Effector memory CD8-positive, alpha-beta T cell (primary cell): Measurements from ENCODE around the gene METRN.

Experiments
- ATAC-seq: fragments of 150-1000 bp; cut with Tn5 transposase; replicated peaks from 2 replicates; pipeline ENCODE4 v1.10.0; 2021; ENCODE audit warnings: mild to moderate bottlenecking, moderate library complexity
- DNase-seq, 3 experiments: peaks; one replicate each; pipeline ENCODE4 v3.0.0; 2021
- H3K27ac Mint-ChIP-seq, 2 donors: one replicate each; pipeline ENCODE4 v1.8.0; 2022; ENCODE audit warnings: mild to moderate bottlenecking in 2 of 2, mixed read lengths in 2 of 2, moderate library complexity in 2 of 2
- H3K27me3 Mint-ChIP-seq, 2 donors: one replicate each; pipeline ENCODE4 v1.8.0; 2022; ENCODE audit warnings: mixed read lengths in 2 of 2
- H3K36me3 Mint-ChIP-seq: one replicate; pipeline ENCODE4 v1.8.0; 2022; ENCODE audit warnings: mild to moderate bottlenecking, moderate library complexity, mixed read lengths; ENCODE audit not compliant: insufficient read depth
- H3K4me1 Mint-ChIP-seq, 2 donors: one replicate each; pipeline ENCODE4 v1.8.0; 2022; ENCODE audit warnings: low read depth in 2 of 2, mixed read lengths in 2 of 2
- H3K4me3 Mint-ChIP-seq, 2 donors: one replicate each; pipeline ENCODE4 v1.8.0; 2022; ENCODE audit warnings: mild to moderate bottlenecking in 2 of 2, mixed read lengths in 2 of 2, moderate library complexity in 2 of 2
- H3K9me3 Mint-ChIP-seq, 2 donors: one replicate each; pipeline ENCODE4 v1.8.0; 2022; ENCODE audit warnings: mixed read lengths in 2 of 2

Gene METRN

DNA sequence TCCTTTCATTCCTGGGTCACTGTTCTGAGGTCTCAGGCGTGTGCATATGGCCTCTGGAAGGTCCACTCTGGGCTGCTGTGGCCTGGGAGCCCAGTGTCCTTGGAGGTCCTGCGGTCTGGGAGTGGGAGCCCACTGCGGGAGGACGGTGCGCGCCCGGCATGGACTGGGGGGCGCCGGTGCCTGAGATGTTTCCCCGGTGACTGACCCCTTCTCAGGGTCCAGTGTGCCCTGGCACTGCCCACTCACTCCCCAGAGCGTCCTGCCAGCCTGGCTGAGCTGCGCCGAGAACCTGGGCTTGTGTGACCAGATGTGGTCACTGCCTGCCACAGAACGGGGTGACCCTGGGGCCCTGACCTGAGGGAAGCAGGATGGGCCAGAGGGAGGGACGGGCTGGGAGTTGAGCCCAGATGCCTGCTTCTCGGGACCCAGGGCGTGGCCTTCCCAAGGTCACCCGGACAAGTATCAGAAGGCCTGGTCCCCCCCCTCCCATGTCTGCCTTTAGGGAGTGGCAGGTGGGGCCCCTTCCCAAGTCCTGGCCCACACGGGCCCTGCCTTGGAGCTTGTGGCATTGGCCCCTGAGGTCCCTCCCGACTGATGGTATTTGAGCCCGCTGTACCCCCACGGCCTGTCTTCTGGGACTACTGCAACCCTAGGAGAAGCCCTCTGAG is 40.6 kb upstream of the METRN start:
- Mint-ChIP-seq H3K9me3 (no peaks in the 10 kb centered on the region), H3K4me1 (peaks cover 5 to 17% of the 10 kb centered on the region in 2 donors), H3K36me3 (peaks cover 9% of the 10 kb centered on the region), H3K27me3 (peaks cover 0 to 6% of the 10 kb centered on the region in 2 donors), H3K4me3 (peak overlapping the region in 1 of 2 donors; percentile 48), H3K27ac (peak overlapping the region in 1 of 2 donors; percentile 46)
- DNase-seq = no peak
- ATAC-seq = no peak

DNA sequence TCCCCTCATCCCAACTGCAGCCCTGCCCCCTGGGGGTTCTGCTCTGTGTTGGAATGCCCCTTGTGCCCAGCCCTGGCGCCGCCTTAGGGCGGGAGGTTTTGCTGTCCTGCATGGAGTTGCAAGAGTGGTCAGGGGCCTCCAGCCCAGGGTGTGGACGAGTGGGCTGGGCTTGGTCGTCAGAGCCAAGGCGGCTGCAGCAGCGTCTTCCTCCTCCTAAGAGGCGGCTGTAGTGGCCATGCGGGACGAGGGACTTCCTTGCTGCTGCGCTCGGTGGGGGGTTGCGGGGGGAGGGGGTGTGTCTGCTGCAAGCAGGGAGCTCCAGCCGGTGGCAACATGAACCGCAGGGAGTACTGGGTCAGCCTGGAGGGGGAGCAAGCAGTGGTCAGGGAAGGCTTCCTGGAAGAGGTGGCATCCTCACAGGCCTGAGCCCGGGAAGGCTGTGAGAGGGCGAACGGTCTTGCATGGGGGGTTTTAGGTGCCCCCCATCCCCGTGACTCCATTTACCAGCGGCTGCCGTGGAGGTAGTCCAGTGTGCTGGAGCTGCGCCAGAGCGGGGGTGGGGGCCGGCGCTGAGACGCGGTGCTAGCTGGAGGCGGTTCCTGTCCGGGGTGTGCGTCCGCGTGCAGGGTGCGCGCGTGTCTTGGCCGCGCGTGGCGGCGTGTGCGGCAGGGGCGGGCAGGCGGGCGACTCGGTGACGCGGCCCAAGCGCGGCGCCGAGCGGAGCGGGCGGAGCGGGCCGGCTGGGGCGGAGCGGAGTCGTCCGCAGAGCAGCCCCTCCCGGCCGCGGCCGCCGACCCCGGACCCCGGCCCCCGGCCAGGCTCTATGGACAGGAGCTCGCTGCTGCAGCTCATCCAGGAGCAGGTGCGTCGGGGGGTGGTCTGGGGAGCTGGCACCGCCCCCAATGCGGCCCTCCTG is 39.7 kb upstream of the METRN start, which contains the start of gene RHBDL1:
Gene RHBDL1 (plus strand): TSS at position 704 of the 916 bp plus-strand sequence. CDS start 120 bp downstream, at position 824.
- H3K27me3 Mint-ChIP-seq = peaks cover 0 to 6% of the 10 kb centered on the region in 2 donors
- no peaks in the 10 kb centered on the region for H3K9me3 Mint-ChIP-seq
- ATAC-seq (no peak), DNase-seq (no peak)
- H3K27ac Mint-ChIP-seq = peak within 1 kb of the TSS in 1 of 2 donors; percentile 46
- peaks cover 1% of the 10 kb centered on the region for H3K36me3 Mint-ChIP-seq
- peaks cover 8 to 17% of the 10 kb centered on the region in 2 donors for H3K4me1 Mint-ChIP-seq
- H3K4me3 Mint-ChIP-seq = peak within 1 kb of the TSS; percentile 35 to 48

DNA sequence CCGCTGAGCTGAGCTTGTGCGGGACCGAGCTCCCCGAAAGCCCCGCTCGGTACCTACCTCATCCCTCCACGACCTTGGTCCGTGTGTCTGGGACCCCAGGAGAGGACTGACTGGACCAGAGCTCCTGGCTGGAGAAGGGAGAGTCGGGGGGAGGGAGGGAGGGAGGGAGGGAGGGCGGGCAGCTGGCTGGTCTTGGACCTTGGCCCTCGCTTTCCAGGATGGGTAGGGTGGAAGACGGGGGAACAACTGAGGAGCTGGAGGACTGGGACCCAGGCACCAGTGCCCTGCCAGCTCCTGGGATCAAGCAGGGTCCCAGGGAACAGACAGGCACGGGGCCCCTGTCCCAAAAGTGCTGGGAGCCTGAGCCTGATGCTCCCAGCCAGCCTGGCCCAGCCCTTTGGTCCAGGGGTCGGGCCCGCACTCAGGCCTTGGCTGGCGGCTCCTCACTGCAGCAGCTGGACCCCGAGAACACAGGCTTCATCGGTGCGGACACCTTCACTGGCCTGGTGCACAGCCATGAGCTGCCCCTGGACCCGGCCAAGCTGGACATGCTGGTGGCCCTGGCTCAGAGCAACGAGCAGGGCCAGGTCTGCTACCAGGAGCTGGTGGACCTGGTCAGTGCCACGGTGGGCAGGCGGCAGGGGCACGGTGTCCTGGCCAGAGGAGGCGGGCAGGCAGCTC is 38.9 kb upstream of the METRN start:
- H3K9me3 Mint-ChIP-seq = no peaks in the 10 kb centered on the region
- peaks cover 8 to 18% of the 10 kb centered on the region in 2 donors for H3K4me1 Mint-ChIP-seq
- H3K27me3 Mint-ChIP-seq = peaks cover 0 to 6% of the 10 kb centered on the region in 2 donors
- no peak overlapping the region for H3K4me3 Mint-ChIP-seq
- no peak for ATAC-seq
- peaks cover 2% of the 10 kb centered on the region for H3K36me3 Mint-ChIP-seq
- no peak overlapping the region for H3K27ac Mint-ChIP-seq
- no peak for DNase-seq

DNA sequence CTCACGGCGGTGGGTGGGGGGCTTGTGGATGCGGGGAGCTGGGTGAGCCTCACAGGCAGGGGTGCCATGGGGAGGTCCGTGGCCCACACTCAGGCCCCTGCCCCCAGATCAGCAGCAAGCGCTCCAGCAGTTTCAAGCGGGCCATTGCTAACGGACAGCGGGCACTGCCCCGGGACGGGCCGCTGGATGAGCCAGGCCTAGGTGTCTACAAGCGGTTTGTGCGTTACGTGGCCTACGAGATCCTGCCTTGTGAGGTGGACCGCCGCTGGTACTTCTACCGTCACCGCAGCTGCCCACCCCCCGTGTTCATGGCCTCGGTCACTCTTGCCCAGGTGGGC is 38.4 kb upstream of the METRN start:
- Mint-ChIP-seq H3K27ac (no peak overlapping the region), H3K27me3 (peaks cover 0 to 6% of the 10 kb centered on the region in 2 donors), H3K9me3 (no peaks in the 10 kb centered on the region), H3K4me1 (peaks cover 8 to 22% of the 10 kb centered on the region in 2 donors), H3K36me3 (peaks cover 7% of the 10 kb centered on the region), H3K4me3 (no peak overlapping the region)
- no peak for ATAC-seq
- no peak for DNase-seq

DNA sequence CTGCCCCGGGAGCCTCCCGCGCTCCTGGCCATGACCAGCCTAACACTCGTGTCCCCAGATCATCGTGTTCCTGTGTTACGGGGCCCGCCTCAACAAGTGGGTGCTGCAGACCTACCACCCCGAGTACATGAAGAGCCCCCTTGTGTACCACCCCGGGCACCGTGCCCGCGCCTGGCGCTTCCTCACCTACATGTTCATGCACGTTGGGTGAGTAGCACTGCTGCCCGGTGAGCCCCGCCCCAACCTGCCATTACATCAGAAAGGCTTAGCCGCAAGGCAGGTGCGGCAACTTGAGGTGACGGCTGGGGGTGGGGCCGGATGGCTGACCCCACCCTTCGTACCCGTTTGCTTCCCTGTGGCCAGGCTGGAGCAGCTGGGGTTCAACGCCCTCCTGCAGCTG is 38.0 kb upstream of the METRN start:
- no peak overlapping the region for H3K27ac Mint-ChIP-seq
- no peaks in the 10 kb centered on the region for H3K9me3 Mint-ChIP-seq
- H3K36me3 Mint-ChIP-seq = peaks cover 11% of the 10 kb centered on the region
- ATAC-seq (no peak), DNase-seq (no peak)
- H3K4me3 Mint-ChIP-seq = no peak overlapping the region
- peaks cover 11 to 26% of the 10 kb centered on the region in 2 donors for H3K4me1 Mint-ChIP-seq
- H3K27me3 Mint-ChIP-seq = peaks cover 0 to 6% of the 10 kb centered on the region in 2 donors

DNA sequence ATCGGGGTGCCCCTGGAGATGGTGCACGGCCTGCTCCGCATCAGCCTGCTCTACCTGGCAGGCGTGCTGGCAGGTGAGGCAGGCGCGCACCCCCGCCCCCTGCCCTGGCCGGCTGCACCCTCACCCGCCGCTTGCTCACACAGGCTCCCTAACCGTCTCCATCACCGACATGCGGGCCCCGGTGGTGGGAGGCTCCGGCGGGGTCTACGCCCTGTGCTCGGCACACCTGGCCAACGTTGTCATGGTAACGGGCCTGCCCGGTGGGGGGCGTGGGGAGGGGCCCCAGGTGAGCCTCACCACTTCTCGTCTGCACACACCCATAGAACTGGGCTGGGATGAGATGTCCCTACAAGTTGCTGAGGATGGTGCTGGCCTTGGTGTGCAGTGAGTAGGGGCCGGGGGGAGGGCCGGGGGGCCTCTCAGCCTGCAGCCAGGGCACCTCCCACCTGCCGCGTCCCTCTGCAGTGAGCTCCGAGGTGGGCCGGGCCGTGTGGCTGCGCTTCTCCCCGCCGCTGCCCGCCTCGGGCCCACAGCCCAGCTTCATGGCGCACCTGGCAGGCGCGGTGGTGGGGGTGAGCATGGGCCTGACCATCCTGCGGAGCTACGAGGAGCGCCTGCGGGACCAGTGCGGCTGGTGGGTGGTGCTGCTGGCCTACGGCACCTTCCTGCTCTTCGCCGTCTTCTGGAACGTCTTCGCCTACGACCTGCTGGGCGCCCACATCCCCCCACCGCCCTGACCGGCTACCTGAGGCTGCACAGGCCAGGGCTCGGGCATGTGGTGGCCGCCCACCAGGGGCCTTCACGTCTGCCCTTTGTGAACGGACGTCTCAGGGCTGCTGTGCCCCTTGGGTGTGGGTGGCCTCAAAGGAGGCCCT is 37.4 kb upstream of the METRN start:
- Mint-ChIP-seq H3K27me3 (peaks cover 0 to 6% of the 10 kb centered on the region in 2 donors), H3K36me3 (peaks cover 17% of the 10 kb centered on the region), H3K4me3 (peak overlapping the region in 1 of 2 donors; percentile 45), H3K4me1 (peaks cover 11 to 31% of the 10 kb centered on the region in 2 donors), H3K9me3 (no peaks in the 10 kb centered on the region), H3K27ac (no peak overlapping the region)
- DNase-seq = no peak
- no peak for ATAC-seq

DNA sequence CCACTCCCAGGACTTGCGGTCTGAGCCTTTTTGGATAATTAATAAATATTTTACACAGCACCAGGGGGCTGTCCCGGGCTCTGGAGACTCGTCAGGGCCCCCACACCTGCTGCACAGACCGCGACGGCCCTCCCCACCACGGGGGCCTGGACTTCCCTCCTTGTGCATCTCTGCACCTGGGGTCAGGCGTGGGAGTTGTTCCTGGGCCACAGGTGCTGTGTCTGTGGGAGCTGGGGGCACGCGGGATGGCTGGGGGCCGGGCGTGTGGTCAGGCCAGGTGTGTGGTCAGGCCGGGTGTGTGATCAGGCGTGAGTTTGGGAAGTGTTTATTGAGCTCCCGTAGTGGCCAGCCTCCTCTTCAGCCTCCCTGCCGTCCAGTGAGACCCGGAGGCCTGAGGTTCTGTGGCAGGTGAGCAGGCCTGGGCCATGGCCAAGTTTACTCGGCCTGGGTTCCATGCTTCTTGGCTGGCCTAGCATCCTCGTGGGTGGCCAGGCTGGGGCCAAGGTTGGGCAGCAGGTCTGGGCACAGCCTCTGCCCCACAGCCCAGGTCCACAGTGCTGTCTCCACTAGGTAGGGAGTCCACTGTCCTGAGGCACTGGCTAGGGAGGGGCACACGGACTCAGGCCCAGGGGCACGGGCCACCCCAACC is 36.6 kb upstream of the METRN start:
- H3K27me3 Mint-ChIP-seq = peaks cover 0 to 6% of the 10 kb centered on the region in 2 donors
- H3K27ac Mint-ChIP-seq = peak overlapping the region in 1 of 2 donors; percentile 62

DNA sequence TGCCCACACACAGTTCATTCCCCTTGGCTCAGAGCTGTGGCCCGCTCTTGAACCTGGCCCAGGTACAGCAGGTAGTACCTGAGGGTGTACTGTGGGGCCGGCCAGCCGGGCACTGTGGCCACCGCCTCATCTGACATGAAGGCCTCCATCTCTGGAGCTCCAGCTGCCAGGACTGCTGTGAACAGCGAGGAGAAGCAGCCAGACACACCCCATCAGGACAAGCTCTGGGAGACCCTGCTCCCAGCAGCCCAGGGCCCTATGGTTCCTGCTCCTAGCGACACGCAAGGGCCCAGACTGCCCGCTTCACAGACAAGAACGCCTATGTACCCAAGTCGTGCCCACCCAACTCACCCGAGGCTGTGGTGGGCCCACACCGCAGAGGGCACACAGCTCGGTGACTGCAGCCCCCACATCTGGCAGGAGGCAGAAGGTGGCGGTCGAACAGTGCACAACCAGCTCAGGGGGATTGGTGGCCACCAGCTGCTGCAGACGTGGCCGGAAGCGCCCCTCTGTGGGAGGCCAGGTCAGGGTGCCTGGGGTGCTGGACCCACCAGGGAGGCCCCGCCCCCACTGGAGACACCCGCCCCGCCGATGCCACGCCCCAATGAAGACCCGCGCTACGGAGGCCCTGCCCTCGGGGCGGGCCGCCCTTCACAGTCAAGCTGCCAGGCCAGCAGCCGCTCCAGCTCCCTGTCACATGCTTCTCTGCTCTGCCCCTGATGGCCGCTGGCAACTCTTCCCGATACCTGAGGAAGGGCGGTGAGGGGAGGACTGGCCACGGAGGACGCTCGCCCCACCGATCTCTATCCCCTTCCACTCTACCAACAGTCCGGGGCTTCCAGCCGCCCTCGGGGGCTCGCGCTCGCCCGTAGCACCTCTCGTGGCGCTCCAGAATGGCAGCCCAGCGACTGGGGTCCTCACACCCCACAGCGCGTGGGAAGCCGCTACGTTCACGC is 35.8 kb upstream of the METRN start:
- Mint-ChIP-seq H3K4me1 (peaks cover 11 to 36% of the 10 kb centered on the region in 2 donors), H3K9me3 (no peaks in the 10 kb centered on the region), H3K27ac (peak overlapping the region; percentile 25 to 62), H3K4me3 (peak overlapping the region; percentile 75 to 78), H3K36me3 (peaks cover 31% of the 10 kb centered on the region), H3K27me3 (peaks cover 0 to 6% of the 10 kb centered on the region in 2 donors)
- ATAC-seq (peak; percentile 6), DNase-seq (peak in 2 of 3 experiments; percentile 33 to 35)

More for the DNA sequence above, 36.6 kb upstream of the METRN start:
- H3K9me3 Mint-ChIP-seq = no peaks in the 10 kb centered on the region
- DNase-seq (no peak), ATAC-seq (no peak)
- H3K4me3 Mint-ChIP-seq = peak overlapping the region; percentile 75 to 78
- H3K36me3 Mint-ChIP-seq = peaks cover 24% of the 10 kb centered on the region
- peaks cover 11 to 35% of the 10 kb centered on the region in 2 donors for H3K4me1 Mint-ChIP-seq

DNA sequence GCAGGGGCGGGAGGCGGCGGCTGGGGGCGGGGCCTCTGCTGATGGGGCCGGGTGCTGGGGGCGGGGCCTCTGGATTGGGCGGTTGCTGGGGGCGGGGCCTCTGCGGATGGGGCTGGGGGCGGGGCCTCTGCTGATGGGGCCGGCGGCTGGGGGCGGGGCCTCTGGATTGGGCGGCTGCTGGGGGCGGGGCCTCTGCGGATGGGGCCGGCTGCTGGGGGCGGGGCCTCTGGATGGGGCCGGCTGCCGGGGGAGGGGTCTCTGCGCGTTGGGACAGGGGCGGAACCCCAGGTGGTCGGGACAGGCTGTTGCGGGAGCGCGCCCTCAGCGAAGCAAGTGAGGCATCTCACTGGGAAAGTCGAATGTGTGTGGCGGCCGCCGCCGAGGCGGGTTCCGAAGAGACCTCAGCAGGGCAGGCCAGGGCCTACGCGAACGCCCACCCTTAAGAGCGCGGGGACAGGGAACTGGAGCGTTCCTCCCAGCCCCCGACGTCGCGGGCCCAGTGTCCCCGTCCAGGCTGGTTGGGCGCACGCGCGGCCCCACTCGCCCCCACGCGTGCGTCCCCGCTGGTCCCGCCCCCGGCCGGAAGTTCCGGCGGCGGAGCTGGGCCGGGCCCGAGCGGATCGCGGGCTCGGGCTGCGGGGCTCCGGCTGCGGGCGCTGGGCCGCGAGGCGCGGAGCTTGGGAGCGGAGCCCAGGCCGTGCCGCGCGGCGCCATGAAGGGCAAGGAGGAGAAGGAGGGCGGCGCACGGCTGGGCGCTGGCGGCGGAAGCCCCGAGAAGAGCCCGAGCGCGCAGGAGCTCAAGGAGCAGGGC is 34.9 kb upstream of the METRN start, which contains the start of gene STUB1:
Gene STUB1 (plus strand): TSS at position 597 of the 811 bp plus-strand sequence. CDS start 116 bp downstream, at position 713.
- peaks cover 35% of the 10 kb centered on the region for H3K36me3 Mint-ChIP-seq
- peaks cover 0 to 3% of the 10 kb centered on the region in 2 donors for H3K27me3 Mint-ChIP-seq
- H3K9me3 Mint-ChIP-seq = no peaks in the 10 kb centered on the region
- peaks cover 10 to 35% of the 10 kb centered on the region in 2 donors for H3K4me1 Mint-ChIP-seq
- H3K27ac Mint-ChIP-seq = peak within 1 kb of the TSS; percentile 44 to 62
- H3K4me3 Mint-ChIP-seq = peak within 1 kb of the TSS; percentile 75 to 78
- DNase-seq = peak; percentile 70 to 76 (median 76)
- peak; percentile 48 for ATAC-seq

DNA sequence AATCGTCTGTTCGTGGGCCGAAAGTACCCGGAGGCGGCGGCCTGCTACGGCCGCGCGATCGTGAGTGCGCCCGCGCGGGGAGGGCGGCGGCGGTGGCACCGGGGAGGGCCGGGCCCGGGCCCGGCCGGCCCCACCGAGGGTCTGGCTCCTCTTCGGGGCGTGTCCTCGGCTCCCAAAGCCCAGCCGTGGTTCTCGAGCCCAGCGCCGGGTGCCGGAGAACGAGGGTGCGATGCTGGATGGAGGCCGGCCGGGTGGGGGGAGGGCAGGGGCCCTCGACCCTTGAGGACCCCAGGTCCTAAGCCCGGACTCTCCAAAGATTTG is 34.3 kb upstream of the METRN start:
- no peaks in the 10 kb centered on the region for H3K9me3 Mint-ChIP-seq
- DNase-seq = no peak
- peak overlapping the region in 1 of 2 donors; percentile 32 for H3K27ac Mint-ChIP-seq
- no peaks in the 10 kb centered on the region for H3K27me3 Mint-ChIP-seq
- H3K4me3 Mint-ChIP-seq = peak overlapping the region; percentile 75 to 78
- H3K4me1 Mint-ChIP-seq = peaks cover 7 to 33% of the 10 kb centered on the region in 2 donors
- no peak for ATAC-seq
- H3K36me3 Mint-ChIP-seq = peaks cover 35% of the 10 kb centered on the region
